HEK293 (cell line): Measurements from ENCODE around the gene MAN1B1.

Source experiments
- AEBP2 ChIP-seq: fragments of 450-650 bp; formaldehyde crosslinking; IDR thresholded peaks from 2 replicates; pipeline ENCODE4 v1.5.1; 2016; ENCODE audit warnings: missing biosample characterization, missing genetic modification characterization, borderline replicate concordance
- BCL11A ChIP-seq: fragments of 450-650 bp; formaldehyde crosslinking; IDR thresholded peaks from 2 replicates; pipeline ENCODE4 v1.5.1; 2016; ENCODE audit warnings: low read depth, missing biosample characterization, missing genetic modification characterization
- BCL6B ChIP-seq: fragments of 450-650 bp; formaldehyde crosslinking; IDR thresholded peaks from 2 replicates; pipeline ENCODE4 v1.5.1; 2017; ENCODE audit warnings: missing biosample characterization, missing genetic modification characterization
- PRDM10 ChIP-seq: fragments of 450-650 bp; formaldehyde crosslinking; IDR thresholded peaks from 2 replicates; pipeline ENCODE4 v1.5.1; 2016; ENCODE audit warnings: missing biosample characterization, missing genetic modification characterization
- PRDM6 ChIP-seq: fragments of 450-650 bp; formaldehyde crosslinking; IDR thresholded peaks from 2 replicates; pipeline ENCODE4 v1.5.1; 2017; ENCODE audit warnings: missing biosample characterization, missing genetic modification characterization
- REPIN1 ChIP-seq: fragments of 450-650 bp; formaldehyde crosslinking; IDR thresholded peaks from 2 replicates; pipeline ENCODE4 v1.5.1; 2017; ENCODE audit warnings: missing biosample characterization, missing genetic modification characterization, low read depth
- SALL2 ChIP-seq: fragments of 450-650 bp; formaldehyde crosslinking; IDR thresholded peaks from 2 replicates; pipeline ENCODE4 v1.5.0; 2017; ENCODE audit warnings: missing biosample characterization, mild to moderate bottlenecking, missing genetic modification characterization, borderline replicate concordance
- ZFHX2 ChIP-seq: fragments of 450-650 bp; formaldehyde crosslinking; conservative IDR thresholded peaks from 2 replicates; pipeline ENCODE4 v1.5.1; 2016; ENCODE audit warnings: missing biosample characterization, missing genetic modification characterization
- ZNF10 ChIP-seq: fragments of 450-650 bp; formaldehyde crosslinking; IDR thresholded peaks from 2 replicates; pipeline ENCODE4 v1.5.1; 2017; ENCODE audit warnings: missing biosample characterization, missing genetic modification characterization
- ZNF184 ChIP-seq: fragments of 450-650 bp; IDR thresholded peaks from 2 replicates; pipeline ENCODE4 v1.5.1; 2018; ENCODE audit warnings: missing biosample characterization, mild to moderate bottlenecking, missing genetic modification characterization
- ZNF202 ChIP-seq: fragments of 450-650 bp; formaldehyde crosslinking; IDR thresholded peaks from 2 replicates; pipeline ENCODE4 v1.5.1; 2016; ENCODE audit warnings: missing biosample characterization, missing genetic modification characterization, borderline replicate concordance
- ZNF280D ChIP-seq: fragments of 450-650 bp; formaldehyde crosslinking; IDR thresholded peaks from 2 replicates; pipeline ENCODE4 v1.5.1; 2016; ENCODE audit warnings: missing biosample characterization, missing genetic modification characterization
- ZNF473 ChIP-seq: fragments of 450-650 bp; formaldehyde crosslinking; IDR thresholded peaks from 2 replicates; pipeline ENCODE4 v1.5.1; 2017; ENCODE audit warnings: missing biosample characterization, missing genetic modification characterization
- ZNF488 ChIP-seq: fragments of 450-650 bp; formaldehyde crosslinking; IDR thresholded peaks from 2 replicates; pipeline ENCODE4 v1.5.1; 2016; ENCODE audit warnings: missing biosample characterization, missing genetic modification characterization
- ZNF555 ChIP-seq: fragments of 450-650 bp; formaldehyde crosslinking; conservative IDR thresholded peaks from 2 replicates; pipeline ENCODE4 v1.5.1; 2017; ENCODE audit warnings: missing biosample characterization, mild to moderate bottlenecking, missing genetic modification characterization, inconsistent platforms
- ZNF639 ChIP-seq: fragments of 450-650 bp; formaldehyde crosslinking; IDR thresholded peaks from 2 replicates; pipeline ENCODE4 v1.5.1; 2016; ENCODE audit warnings: missing biosample characterization, missing genetic modification characterization
- ZNF660 ChIP-seq: fragments of 450-650 bp; IDR thresholded peaks from 2 replicates; pipeline ENCODE4 v1.5.1; 2018; ENCODE audit warnings: missing biosample characterization, mild to moderate bottlenecking, missing genetic modification characterization
- ZNF785 ChIP-seq: fragments of 450-650 bp; formaldehyde crosslinking; IDR thresholded peaks from 2 replicates; pipeline ENCODE4 v1.5.1; 2016; ENCODE audit warnings: missing biosample characterization, missing genetic modification characterization
- ZSCAN23 ChIP-seq: fragments of 450-650 bp; formaldehyde crosslinking; IDR thresholded peaks from 2 replicates; pipeline ENCODE4 v1.5.1; 2016; ENCODE audit warnings: missing biosample characterization, missing genetic modification characterization

MAN1B1 gene

GRCh38 chr9:137050570-137050969 is 36.2 kb upstream of the MAN1B1 start (continued):
- TF ChIP-seq AEBP2 (no peak), ZNF10 (peak; percentile 21; the same call in 1 of the 2 replicates), PRDM6 (tag by site-specific recombination) (no peak), ZNF639 (tag by site-specific recombination) (no peak), ZSCAN23 (tag by site-specific recombination) (no peak), ZNF184 (tag by site-specific recombination) (no peak), ZNF473 (tag by site-specific recombination) (no peak), REPIN1 (tag by site-specific recombination) (no peak), BCL11A (tag by site-specific recombination) (no peak), ZNF555 (tag by site-specific recombination) (no peak), ZNF660 (no peak), ZFHX2 (tag by site-specific recombination) (no peak), ZNF280D (tag by site-specific recombination) (no peak), SALL2 (tag by site-specific recombination) (no peak), ZNF488 (tag by site-specific recombination) (no peak), ZNF785 (tag by site-specific recombination) (no peak), BCL6B (tag by site-specific recombination) (no peak), PRDM10 (peak; percentile 44; the same call in 1 of the 2 replicates), ZNF202 (tag by site-specific recombination) (no peak)
